ENCODE measurements around the gene ASAP2.

- TF ChIP-seq POLR2AphosphoS5 (IDR thresholded peaks at IDR 0.05; ENCODE audit: low read depth, low read length): no peak
- TF ChIP-seq POLR2A (IDR thresholded peaks at IDR 0.05; ENCODE audit: low read depth, low read length): no peak
- no peak for TF ChIP-seq POU2F2 (IDR thresholded peaks at IDR 0.05; ENCODE audit: low read depth, low read length)
- no peak for TF ChIP-seq TAF1 (IDR thresholded peaks at IDR 0.05; ENCODE audit: low read depth, low read length)
- no peak for TF ChIP-seq SPI1 (IDR thresholded peaks at IDR 0.05; ENCODE audit: low read depth, low read length)
- no peak for TF ChIP-seq PAX5 (IDR thresholded peaks at IDR 0.05; ENCODE audit: insufficient read depth, low read length, severe bottlenecking)
These were observed 232.9 kb downstream of the ASAP2 start for GRCh38 chr2:9439536-9439935.
